MM.1S (cell line): Measurements from ENCODE around the gene GRIK3.

Source experiments
- DNase-seq: peaks from one replicate; pipeline ENCODE4 v3.0.0-alpha.2; 2015
- H2AFZ ChIP-seq: fragments of 300-600 bp; sonication (generic); 2 replicates; pipeline ENCODE4 v1.6.0; 2016; ENCODE audit warnings: antibody characterized with exemption, low read length
- H3F3A ChIP-seq: fragments of 300-600 bp; sonication (generic); 2 replicates; pipeline ENCODE4 v1.6.1; 2016; ENCODE audit warnings: mild to moderate bottlenecking, antibody characterized with exemption, low read length, moderate library complexity, mixed read lengths; ENCODE audit not compliant: insufficient read depth
- H3K27ac ChIP-seq: fragments of 300-600 bp; sonication (generic); 2 replicates; pipeline ENCODE4 v1.5.1; 2016; ENCODE audit warnings: mild to moderate bottlenecking, low read length
- H3K27me3 ChIP-seq: fragments of 300-600 bp; sonication (generic); replicated peaks from 2 replicates; pipeline ENCODE4 v1.6.0; 2016; ENCODE audit warnings: low read length; ENCODE audit not compliant: insufficient read depth
- H3K36me3 ChIP-seq: fragments of 300-600 bp; sonication (generic); replicated peaks from 2 replicates; pipeline ENCODE4 v1.6.1; 2016; ENCODE audit warnings: mild to moderate bottlenecking, low read length, mixed read lengths; ENCODE audit not compliant: insufficient read depth
- H3K4me1 ChIP-seq: fragments of 300-600 bp; sonication (generic); 2 replicates; pipeline ENCODE4 v1.6.1; 2016; ENCODE audit warnings: low read length, mixed read lengths
- H3K4me2 ChIP-seq: fragments of 300-600 bp; sonication (generic); 2 replicates; pipeline ENCODE4 v1.6.0; 2016; ENCODE audit warnings: low read depth, low read length
- H3K4me3 ChIP-seq: fragments of 300-600 bp; sonication (generic); 2 replicates; pipeline ENCODE4 v1.5.1; 2016; ENCODE audit warnings: low read length, mixed read lengths
- H3K79me2 ChIP-seq: fragments of 300-600 bp; sonication (generic); 2 replicates; pipeline ENCODE4 v1.6.1; 2016; ENCODE audit warnings: mixed run types, low read length, mixed read lengths
- H3K9ac ChIP-seq: fragments of 300-600 bp; sonication (generic); 2 replicates; pipeline ENCODE4 v1.6.1; 2016; ENCODE audit warnings: low read length, mixed read lengths
- H3K9me2 ChIP-seq: fragments of 300-600 bp; sonication (generic); replicated peaks from 2 replicates; pipeline ENCODE4 v1.6.1; 2016; ENCODE audit warnings: mild to moderate bottlenecking, low read length, mixed read lengths; ENCODE audit not compliant: insufficient read depth
- H3K9me3 ChIP-seq: fragments of 300-600 bp; sonication (generic); replicated peaks from 2 replicates; pipeline ENCODE4 v1.6.1; 2016; ENCODE audit warnings: mild to moderate bottlenecking, low read length, mixed read lengths; ENCODE audit not compliant: insufficient read depth
- H4K20me1 ChIP-seq: fragments of 300-600 bp; sonication (generic); 2 replicates; pipeline ENCODE4 v1.6.1; 2016; ENCODE audit warnings: mild to moderate bottlenecking, low read length, moderate library complexity, mixed read lengths; ENCODE audit not compliant: insufficient read depth
- CTCF ChIP-seq: fragments of 300-600 bp; sonication (generic); IDR thresholded peaks from 2 replicates; pipeline ENCODE4 v1.5.1; 2016; ENCODE audit warnings: antibody characterized with exemption, low read length, mixed read lengths
- EZH2 ChIP-seq: fragments of 300-600 bp; sonication (generic); optimal IDR thresholded peaks from 2 replicates; pipeline ENCODE3; 2017; ENCODE audit warnings: low read depth, mild to moderate bottlenecking, antibody characterized with exemption, low read length, mixed read lengths
- EZH2phosphoT487 ChIP-seq: fragments of 300-600 bp; sonication (generic); IDR thresholded peaks from 2 replicates; pipeline ENCODE4 v1.6.1; 2018; ENCODE audit warnings: antibody characterized with exemption, low read length

The GRIK3 gene

GRCh38 chr1:36941316-36941978 lies 92.9 kb downstream of the GRIK3 start:
- Histone ChIP-seq H2AFZ (no peak overlapping the region), H3F3A (no peaks in the 10 kb centered on the region), H3K9me3 (no peaks in the 10 kb centered on the region), H3K36me3 (no peaks in the 10 kb centered on the region), H3K4me3 (no peak overlapping the region), H3K9me2 (no peaks in the 10 kb centered on the region), H3K4me1 (no peaks in the 10 kb centered on the region), H3K4me2 (no peak overlapping the region), H3K9ac (no peak overlapping the region), H3K27ac (no peak overlapping the region), H3K27me3 (peaks cover 87% of the 10 kb centered on the region), H3K79me2 (no peaks in the 10 kb centered on the region), H4K20me1 (no peaks in the 10 kb centered on the region)
- no peak for DNase-seq
- TF ChIP-seq EZH2 (no peak), EZH2phosphoT487 (no peak), CTCF (no peak)

- TF ChIP-seq EZH2phosphoT487 = no peak
- TF ChIP-seq EZH2 = no peak
- no peak for TF ChIP-seq CTCF
- Histone ChIP-seq H3K9ac (no peak overlapping the region), H3K79me2 (no peaks in the 10 kb centered on the region), H4K20me1 (no peaks in the 10 kb centered on the region), H2AFZ (no peak overlapping the region), H3K36me3 (no peaks in the 10 kb centered on the region), H3K9me2 (no peaks in the 10 kb centered on the region), H3K9me3 (no peaks in the 10 kb centered on the region), H3K4me1 (no peaks in the 10 kb centered on the region), H3F3A (no peaks in the 10 kb centered on the region), H3K27me3 (peaks cover 88% of the 10 kb centered on the region), H3K4me2 (no peak overlapping the region), H3K27ac (no peak overlapping the region), H3K4me3 (no peak overlapping the region)
- DNase-seq = no peak
Measured at GRCh38 chr1:36938819-36939218, 95.5 kb downstream of the GRIK3 start.

- Histone ChIP-seq H3K4me2 (no peak overlapping the region), H3K9me3 (no peaks in the 10 kb centered on the region), H3K9ac (no peak overlapping the region), H3K36me3 (no peaks in the 10 kb centered on the region), H3K4me3 (no peak overlapping the region), H2AFZ (no peak overlapping the region), H3K4me1 (no peaks in the 10 kb centered on the region), H3F3A (no peaks in the 10 kb centered on the region), H3K79me2 (no peaks in the 10 kb centered on the region), H3K27me3 (peaks cover 100% of the 10 kb centered on the region), H3K27ac (no peak overlapping the region), H3K9me2 (no peaks in the 10 kb centered on the region), H4K20me1 (no peaks in the 10 kb centered on the region)
- no peak for DNase-seq
- no peak for TF ChIP-seq CTCF
- no peak for TF ChIP-seq EZH2phosphoT487
- no peak for TF ChIP-seq EZH2
Measured at GRCh38 chr1:36937371-36937770, 96.9 kb downstream of the GRIK3 start.
